OCI-LY1 (cell line): ENCODE data around the gene MON1A.

Source experiments
- CTCF ChIP-seq: fragments of 200-600 bp; sonication (generic), shearing (Covaris generic); IDR thresholded peaks from 2 replicates; pipeline ENCODE4 v1.5.1; 2017; ENCODE audit warnings: mild to moderate bottlenecking, antibody characterized with exemption, low read length, moderate library complexity, mixed read lengths
- EZH2 ChIP-seq: fragments of 200-600 bp; sonication (generic), shearing (Covaris generic); IDR thresholded peaks from 2 replicates; pipeline ENCODE4 v1.8.0; 2017; ENCODE audit warnings: borderline replicate concordance, mixed run types, mild to moderate bottlenecking, antibody characterized with exemption, low read length, moderate library complexity, mixed read lengths

- TF ChIP-seq CTCF, result no peak
- TF ChIP-seq EZH2, result no peak
Measured at GRCh38 chr3:49878686-49879085, 50.9 kb downstream of the MON1A start.
